Natural killer cell treated with Interleukin-12 subunit alpha and Interleukin-12 subunit beta and Interleukin-15 and Interleukin-18, amount 100 ng/mL, for 72 hours (primary cell): ENCODE measurements around the gene NEK9. TPM values are rescaled to one million over a fixed set of nuclear protein-coding genes. Genes with fewer than 3 reads are reported as not detected.
A peak's percentile ranks its signal among the peaks of the same experiment; 100 is the strongest.

Experiments used
- ATAC-seq, 2 donors: fragments of 150-1000 bp; cut with Tn5 transposase in 1 of 2; sonication (Bioruptor Pico), chemical (Tn5 transposase) in 1 of 2; 2 replicates each; pipeline ENCODE4 v1.10.0; 2021
- DNase-seq: peaks from one replicate; pipeline ENCODE4 v3.0.0; 2022; ENCODE audit warnings: low spot score
- H3K27ac Mint-ChIP-seq, 2 donors: 1 replicate in 1 of 2; 2 replicates in 1 of 2; pipeline ENCODE4 v1.8.0; 2022; ENCODE audit warnings: mixed read lengths in 2 of 2, mild to moderate bottlenecking in 1 of 2, moderate library complexity in 1 of 2
- H3K27me3 Mint-ChIP-seq, 2 donors: 1 replicate in 1 of 2; 2 replicates in 1 of 2; pipeline ENCODE4 v1.8.0; 2022; ENCODE audit warnings: mixed read lengths in 2 of 2
- H3K36me3 Mint-ChIP-seq: one replicate; pipeline ENCODE4 v1.8.0; 2022; ENCODE audit warnings: mixed read lengths
- H3K4me1 Mint-ChIP-seq, 2 donors: 1 replicate in 1 of 2; 2 replicates in 1 of 2; pipeline ENCODE4 v1.8.0; 2022; ENCODE audit warnings: low read depth in 2 of 2, mixed read lengths in 2 of 2, mild to moderate bottlenecking in 1 of 2
- H3K4me3 Mint-ChIP-seq: one replicate; pipeline ENCODE4 v1.8.0; 2022; ENCODE audit warnings: mixed read lengths
- H3K9me3 Mint-ChIP-seq: 2 replicates; pipeline ENCODE4 v1.8.0; 2022; ENCODE audit warnings: mixed read lengths
- total RNA-seq, 2 donors: library from RNA; stranded (reverse); gene quantifications; one replicate each; pipeline ENCODE4 v1.2.3, GENCODE V29; 2022

Gene NEK9
- total RNA-seq, 2 donors from 2014 or later = 66.6 to 80.0 TPM

DNA sequence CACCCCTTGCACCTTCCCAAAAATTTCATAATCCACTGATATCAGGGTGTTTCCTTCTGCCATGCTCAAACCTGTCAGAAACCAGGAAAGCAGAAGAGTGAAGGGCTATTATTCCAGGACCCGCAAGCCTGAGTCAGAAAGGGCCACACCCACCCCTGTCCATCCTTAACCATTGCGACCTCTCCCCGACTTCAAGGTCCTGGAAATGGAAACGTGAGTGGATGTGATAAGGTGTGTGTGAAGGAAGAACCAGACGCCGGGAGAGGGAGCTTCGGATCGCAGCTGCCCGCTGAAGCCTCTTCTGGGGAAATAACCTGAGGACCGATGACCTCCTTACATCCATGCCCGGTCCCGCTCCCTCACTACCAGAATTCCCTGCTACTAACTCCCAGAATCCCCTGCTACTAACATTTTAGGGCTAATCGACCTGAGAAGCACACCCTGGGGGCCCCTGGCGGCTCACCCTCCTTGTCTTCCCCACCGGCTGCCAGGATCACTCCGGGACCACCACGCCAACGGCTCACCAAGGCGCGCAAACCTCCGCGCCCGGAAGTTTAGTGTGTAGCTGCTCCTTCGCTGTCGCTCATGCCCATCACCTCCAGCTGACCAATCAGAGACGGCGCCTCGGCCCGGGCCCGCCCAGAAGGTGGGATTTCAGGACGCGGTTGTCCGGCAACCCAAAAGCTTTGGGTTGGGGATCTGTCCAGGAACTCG is 63.2 kb downstream of the NEK9 start, which contains the start of gene ACYP1:
Gene ACYP1 (minus strand): TSS at position 534 of the 714 bp plus-strand sequence. CDS start 471 bp downstream, at position 63.
- H3K4me1 Mint-ChIP-seq = peaks cover 19 to 22% of the 10 kb centered on the region in 2 donors
- H3K4me3 Mint-ChIP-seq = peak within 1 kb of the TSS; percentile 97
- H3K27ac Mint-ChIP-seq = peak within 1 kb of the TSS; percentile 82 to 95
- ATAC-seq = peak; percentile 100
- H3K27me3 Mint-ChIP-seq = no peaks in the 10 kb centered on the region
- H3K36me3 Mint-ChIP-seq = peaks cover 6% of the 10 kb centered on the region
- peak; percentile 94 for DNase-seq
- H3K9me3 Mint-ChIP-seq = no peaks in the 10 kb centered on the region

- no peaks in the 10 kb centered on the region for H3K27me3 Mint-ChIP-seq
- ATAC-seq (no peak), DNase-seq (no peak)
- peak overlapping the region; percentile 82 to 95 for H3K27ac Mint-ChIP-seq
- peaks cover 6% of the 10 kb centered on the region for H3K36me3 Mint-ChIP-seq
- H3K4me1 Mint-ChIP-seq = peaks cover 19 to 22% of the 10 kb centered on the region in 2 donors
- H3K4me3 Mint-ChIP-seq = peak overlapping the region; percentile 97
- no peaks in the 10 kb centered on the region for H3K9me3 Mint-ChIP-seq
Observed at GRCh38 chr14:75063013-75063412, 63.8 kb downstream of the NEK9 start.

- Mint-ChIP-seq H3K4me3 (no peak overlapping the region), H3K27ac (no peak overlapping the region)
Observed at GRCh38 chr14:75060420-75060819, 66.4 kb downstream of the NEK9 start.

GRCh38 chr14:75059642-75060041 is 67.2 kb downstream of the NEK9 start:
- Mint-ChIP-seq H3K4me1 (peaks cover 22 to 25% of the 10 kb centered on the region in 2 donors), H3K27ac (no peak overlapping the region), H3K9me3 (no peaks in the 10 kb centered on the region), H3K36me3 (peaks cover 13% of the 10 kb centered on the region), H3K4me3 (no peak overlapping the region), H3K27me3 (no peaks in the 10 kb centered on the region)
- ATAC-seq = no peak
- no peak for DNase-seq

More at GRCh38 chr14:75060420-75060819, 66.4 kb downstream of the NEK9 start:
- Mint-ChIP-seq H3K9me3 (no peaks in the 10 kb centered on the region), H3K27me3 (no peaks in the 10 kb centered on the region), H3K36me3 (peaks cover 11% of the 10 kb centered on the region), H3K4me1 (peaks cover 22 to 24% of the 10 kb centered on the region in 2 donors)
- no peak for DNase-seq
- ATAC-seq = no peak

DNA sequence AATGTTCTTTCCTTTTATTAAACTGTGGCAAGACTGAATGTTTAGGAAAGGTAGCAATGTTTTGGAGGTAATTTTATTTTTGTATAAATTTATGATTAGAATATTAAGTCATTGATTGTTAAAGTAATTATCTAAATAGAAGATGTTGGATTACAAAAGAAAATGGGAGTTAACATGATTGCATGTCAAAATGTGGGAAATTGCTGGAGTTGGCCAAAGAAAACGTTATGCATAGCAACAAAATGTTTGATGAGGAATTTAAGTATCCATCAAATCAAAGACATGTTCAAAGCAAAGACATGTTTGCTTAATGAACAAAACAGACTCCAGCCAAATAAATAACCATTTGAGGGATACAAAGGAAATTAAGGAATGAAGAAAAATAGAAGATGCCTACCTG is 72.4 kb downstream of the NEK9 start:
- Mint-ChIP-seq H3K4me3 (no peak overlapping the region), H3K4me1 (peaks cover 12 to 28% of the 10 kb centered on the region in 2 donors), H3K27me3 (no peaks in the 10 kb centered on the region), H3K27ac (no peak overlapping the region), H3K36me3 (peaks cover 9% of the 10 kb centered on the region), H3K9me3 (no peaks in the 10 kb centered on the region)
- ATAC-seq (no peak), DNase-seq (no peak)

- Mint-ChIP-seq H3K9me3 (no peaks in the 10 kb centered on the region), H3K4me1 (peaks cover 14 to 35% of the 10 kb centered on the region in 2 donors), H3K27me3 (no peaks in the 10 kb centered on the region), H3K36me3 (peaks cover 7% of the 10 kb centered on the region), H3K27ac (no peak overlapping the region), H3K4me3 (no peak overlapping the region)
- DNase-seq (no peak), ATAC-seq (no peak)
Observed at GRCh38 chr14:75053396-75054291, 73.2 kb downstream of the NEK9 start.

- H3K4me1 Mint-ChIP-seq = peaks cover 20 to 44% of the 10 kb centered on the region in 2 donors
- ATAC-seq = no peak
Observed at GRCh38 chr14:75051556-75051899, 75.3 kb downstream of the NEK9 start.

GRCh38 chr14:75050852-75051555 is 75.8 kb downstream of the NEK9 start, which contains the start of gene MLH3:
TSS of gene MLH3 (minus strand) at chr14:75051467. CDS start at chr14:75049655, 1,812 bp downstream.
- H3K4me3 Mint-ChIP-seq = peak within 1 kb of the TSS; percentile 80
- peaks cover 14% of the 10 kb centered on the region for H3K36me3 Mint-ChIP-seq
- H3K4me1 Mint-ChIP-seq = peaks cover 23 to 48% of the 10 kb centered on the region in 2 donors
- H3K9me3 Mint-ChIP-seq = no peaks in the 10 kb centered on the region
- ATAC-seq (peak; percentile 91 to 92), DNase-seq (peak; percentile 83)
- peak within 1 kb of the TSS; percentile 77 to 96 for H3K27ac Mint-ChIP-seq
- H3K27me3 Mint-ChIP-seq = no peaks in the 10 kb centered on the region

More at GRCh38 chr14:75051556-75051899, 75.3 kb downstream of the NEK9 start:
- DNase-seq = no peak
- peak overlapping the region; percentile 77 to 96 for H3K27ac Mint-ChIP-seq
- H3K36me3 Mint-ChIP-seq = peaks cover 11% of the 10 kb centered on the region
- H3K4me3 Mint-ChIP-seq = peak overlapping the region; percentile 80
- no peaks in the 10 kb centered on the region for H3K27me3 Mint-ChIP-seq
- no peaks in the 10 kb centered on the region for H3K9me3 Mint-ChIP-seq

- DNase-seq (no peak), ATAC-seq (no peak)
- no peaks in the 10 kb centered on the region for H3K9me3 Mint-ChIP-seq
- peaks cover 7% of the 10 kb centered on the region for H3K36me3 Mint-ChIP-seq
- H3K27me3 Mint-ChIP-seq = no peaks in the 10 kb centered on the region
- H3K4me3 Mint-ChIP-seq = peak overlapping the region; percentile 80
- H3K4me1 Mint-ChIP-seq = peaks cover 24 to 47% of the 10 kb centered on the region in 2 donors
- peak overlapping the region; percentile 77 to 96 for H3K27ac Mint-ChIP-seq
Observed at GRCh38 chr14:75049731-75050201, 77.1 kb downstream of the NEK9 start.

- Mint-ChIP-seq H3K27me3 (no peaks in the 10 kb centered on the region), H3K9me3 (no peaks in the 10 kb centered on the region), H3K27ac (no peak overlapping the region), H3K36me3 (peaks cover 7% of the 10 kb centered on the region), H3K4me3 (no peak overlapping the region), H3K4me1 (peaks cover 28 to 47% of the 10 kb centered on the region in 2 donors)
- ATAC-seq (no peak), DNase-seq (no peak)
Observed at GRCh38 chr14:75049136-75049535, 77.7 kb downstream of the NEK9 start.

DNA sequence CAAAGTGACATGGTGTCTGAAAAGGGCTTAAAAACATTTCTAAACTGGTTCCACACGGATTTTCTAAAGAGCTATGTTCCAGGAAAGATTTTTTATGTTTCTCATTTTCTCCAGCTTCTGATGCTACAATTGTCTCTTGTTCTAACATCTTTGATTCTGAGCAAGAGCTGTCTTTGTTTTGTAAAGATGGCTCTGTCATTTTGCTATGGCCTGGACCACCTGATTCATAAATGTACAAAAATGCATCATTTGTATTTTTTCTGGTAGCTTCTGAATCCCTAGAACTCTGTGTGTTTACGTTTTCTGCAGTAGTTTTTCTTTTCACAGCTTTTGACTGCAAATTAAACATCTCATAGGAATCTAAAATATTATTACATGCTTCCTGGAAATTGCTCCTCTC is 78.7 kb downstream of the NEK9 start:
- H3K27ac Mint-ChIP-seq = peak overlapping the region in 1 of 2 donors; percentile 30
- H3K27me3 Mint-ChIP-seq = no peaks in the 10 kb centered on the region
- H3K36me3 Mint-ChIP-seq = peaks cover 7% of the 10 kb centered on the region
- no peak overlapping the region for H3K4me3 Mint-ChIP-seq
- no peaks in the 10 kb centered on the region for H3K9me3 Mint-ChIP-seq
- ATAC-seq (no peak), DNase-seq (no peak)
- peaks cover 28 to 43% of the 10 kb centered on the region in 2 donors for H3K4me1 Mint-ChIP-seq

DNA sequence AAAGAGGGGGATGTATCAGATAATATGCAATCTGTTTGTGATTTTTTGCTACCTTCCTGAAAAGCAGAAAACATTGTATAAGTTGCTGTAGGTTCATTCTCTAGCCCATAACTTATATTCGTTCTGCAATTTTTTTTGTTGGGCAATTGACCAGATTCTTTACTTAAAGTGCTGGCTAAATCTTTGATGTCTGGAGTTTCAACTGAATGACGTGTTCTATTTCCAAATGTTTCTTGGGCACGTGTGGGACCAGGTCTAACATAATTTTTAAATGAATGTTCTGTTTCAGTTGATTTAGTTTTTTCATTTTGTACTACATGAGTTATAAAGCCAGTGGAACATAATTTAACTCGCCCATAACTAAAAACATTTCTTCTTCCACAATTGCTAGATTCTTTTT is 79.3 kb downstream of the NEK9 start:
- Mint-ChIP-seq H3K36me3 (peaks cover 7% of the 10 kb centered on the region), H3K4me1 (peaks cover 28 to 43% of the 10 kb centered on the region in 2 donors), H3K4me3 (no peak overlapping the region), H3K27ac (peak overlapping the region in 1 of 2 donors; percentile 30), H3K9me3 (no peaks in the 10 kb centered on the region), H3K27me3 (no peaks in the 10 kb centered on the region)
- ATAC-seq (no peak), DNase-seq (no peak)

- ATAC-seq (no peak), DNase-seq (no peak)
- Mint-ChIP-seq H3K4me1 (peaks cover 28 to 43% of the 10 kb centered on the region in 2 donors), H3K4me3 (no peak overlapping the region), H3K27ac (no peak overlapping the region), H3K36me3 (peaks cover 7% of the 10 kb centered on the region), H3K27me3 (no peaks in the 10 kb centered on the region), H3K9me3 (no peaks in the 10 kb centered on the region)
Observed at GRCh38 chr14:75046899-75047298, 79.9 kb downstream of the NEK9 start.
